ENCODE data around the gene PNKP. TPM values are rescaled to one million over a fixed set of nuclear protein-coding genes. Genes with fewer than 3 reads are reported as not detected.

The PNKP gene
- total and polyA plus RNA-seq, 9 of the 15 experiments (the other 6 are each of a cell fraction or from before 2014, with no cell fraction given), result 2.8 to 85.4 (median 25.3) TPM

DNA sequence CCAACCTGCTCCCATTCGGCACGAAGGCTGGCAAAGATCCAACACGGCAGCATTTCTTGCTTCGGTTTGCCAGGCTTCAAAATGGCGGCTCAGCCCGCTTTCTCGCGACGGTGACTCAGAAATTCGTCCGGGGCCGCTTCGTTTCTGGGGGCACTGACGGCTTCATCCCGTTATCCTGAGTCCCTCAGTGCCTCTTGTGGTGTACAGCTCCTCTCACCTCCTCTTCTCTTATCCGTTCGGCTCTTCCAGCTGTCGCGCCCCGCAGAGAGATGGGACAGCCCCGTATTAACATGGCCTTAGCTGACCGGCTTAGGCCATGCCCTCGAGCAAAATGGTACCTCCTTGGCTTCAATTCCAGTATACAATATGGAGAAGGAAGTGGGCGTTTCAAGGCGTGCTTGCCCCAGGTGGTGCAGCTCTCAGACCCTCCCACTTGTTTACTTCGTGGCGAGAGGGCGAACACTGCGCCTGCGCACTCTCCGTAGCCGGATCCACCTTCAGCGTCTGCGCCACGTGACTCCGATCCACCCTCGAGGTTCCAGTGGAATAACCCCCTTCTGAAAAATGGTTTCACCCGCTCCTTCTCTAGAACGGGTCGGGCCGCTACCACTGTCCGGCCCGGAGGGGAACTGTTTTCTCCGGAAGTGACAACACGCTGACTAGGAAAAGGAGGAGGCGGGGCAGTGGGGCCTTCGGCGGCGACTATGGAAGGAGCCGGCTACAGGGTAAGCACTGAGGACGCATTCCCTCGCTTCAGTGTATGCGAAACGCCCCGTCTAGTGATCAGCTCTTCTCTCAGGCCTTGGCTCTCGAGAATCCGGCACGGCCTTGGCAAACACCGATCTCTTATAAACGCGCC, 9.9 kb upstream of the PNKP start, which contains the start of the genes AKT1S1 and TBC1D17 (continued):
- TF ChIP-seq SAFB2 (IDR thresholded peaks at IDR 0.05; ENCODE audit: borderline replicate concordance, low read depth, low read length, severe bottlenecking) (no peak), NELFE (IDR thresholded peaks at IDR 0.05; ENCODE audit: insufficient read depth, insufficient read length) (no peak), ZBED1 (IDR thresholded peaks at IDR 0.05) (no peak), MAFF (IDR thresholded peaks at IDR 0.05; ENCODE audit: low read length) (peak; percentile 70), SUPT5H (IDR thresholded peaks at IDR 0.05) (peak; percentile 84), JUNB (CRISPR knock-in tag; conservative IDR thresholded peaks at IDR 0.05) (no peak), SMAD3 (CRISPR knock-in tag; conservative IDR thresholded peaks at IDR 0.05) (0 out of 2 replicates have a peak, but pooled peaks have one; percentile 45), RCOR1 (IDR thresholded peaks at IDR 0.05; ENCODE audit: borderline replicate concordance in 1 of 2, low read depth in 2 of 2, low read length in 2 of 2) (peak in 1 of 2 experiments; percentile 3; a peak in 1 of 4 replicates), CBX1 (IDR thresholded peaks at IDR 0.05; ENCODE audit: low read depth) (no peak), HOXB6 (CRISPR knock-in tag; IDR thresholded peaks at IDR 0.05; ENCODE audit: borderline replicate concordance) (no peak), CHD4 (IDR thresholded peaks at IDR 0.05; ENCODE audit: insufficient read depth, insufficient replicate concordance, low read depth, low read length, poor library complexity, severe bottlenecking) (no peak), CBX5 (IDR thresholded peaks at IDR 0.05; ENCODE audit: borderline replicate concordance, low read depth) (no peak)
- TF ChIP-seq, protein P1, sequence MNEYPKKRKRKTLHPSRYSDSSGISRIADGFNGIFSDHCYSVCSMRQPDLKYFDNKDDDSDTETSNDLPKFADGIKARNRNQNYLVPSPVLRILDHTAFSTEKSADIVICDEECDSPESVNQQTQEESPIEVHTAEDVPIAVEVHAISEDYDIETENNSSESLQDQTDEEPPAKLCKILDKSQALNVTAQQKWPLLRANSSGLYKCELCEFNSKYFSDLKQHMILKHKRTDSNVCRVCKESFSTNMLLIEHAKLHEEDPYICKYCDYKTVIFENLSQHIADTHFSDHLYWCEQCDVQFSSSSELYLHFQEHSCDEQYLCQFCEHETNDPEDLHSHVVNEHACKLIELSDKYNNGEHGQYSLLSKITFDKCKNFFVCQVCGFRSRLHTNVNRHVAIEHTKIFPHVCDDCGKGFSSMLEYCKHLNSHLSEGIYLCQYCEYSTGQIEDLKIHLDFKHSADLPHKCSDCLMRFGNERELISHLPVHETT (CRISPR knock-in tag; conservative IDR thresholded peaks at IDR 0.05 in 1 of 2, IDR thresholded peaks at IDR 0.05 in 1 of 2), result no peak
- TF ChIP-seq, protein P2, sequence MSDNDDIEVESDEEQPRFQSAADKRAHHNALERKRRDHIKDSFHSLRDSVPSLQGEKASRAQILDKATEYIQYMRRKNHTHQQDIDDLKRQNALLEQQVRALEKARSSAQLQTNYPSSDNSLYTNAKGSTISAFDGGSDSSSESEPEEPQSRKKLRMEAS (CRISPR knock-in tag; IDR thresholded peaks at IDR 0.05), result peak; percentile 90
- TF ChIP-seq, protein P3, sequence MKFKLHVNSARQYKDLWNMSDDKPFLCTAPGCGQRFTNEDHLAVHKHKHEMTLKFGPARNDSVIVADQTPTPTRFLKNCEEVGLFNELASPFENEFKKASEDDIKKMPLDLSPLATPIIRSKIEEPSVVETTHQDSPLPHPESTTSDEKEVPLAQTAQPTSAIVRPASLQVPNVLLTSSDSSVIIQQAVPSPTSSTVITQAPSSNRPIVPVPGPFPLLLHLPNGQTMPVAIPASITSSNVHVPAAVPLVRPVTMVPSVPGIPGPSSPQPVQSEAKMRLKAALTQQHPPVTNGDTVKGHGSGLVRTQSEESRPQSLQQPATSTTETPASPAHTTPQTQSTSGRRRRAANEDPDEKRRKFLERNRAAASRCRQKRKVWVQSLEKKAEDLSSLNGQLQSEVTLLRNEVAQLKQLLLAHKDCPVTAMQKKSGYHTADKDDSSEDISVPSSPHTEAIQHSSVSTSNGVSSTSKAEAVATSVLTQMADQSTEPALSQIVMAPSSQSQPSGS (CRISPR knock-in tag; IDR thresholded peaks at IDR 0.05), result no peak
- TF ChIP-seq, protein P4, sequence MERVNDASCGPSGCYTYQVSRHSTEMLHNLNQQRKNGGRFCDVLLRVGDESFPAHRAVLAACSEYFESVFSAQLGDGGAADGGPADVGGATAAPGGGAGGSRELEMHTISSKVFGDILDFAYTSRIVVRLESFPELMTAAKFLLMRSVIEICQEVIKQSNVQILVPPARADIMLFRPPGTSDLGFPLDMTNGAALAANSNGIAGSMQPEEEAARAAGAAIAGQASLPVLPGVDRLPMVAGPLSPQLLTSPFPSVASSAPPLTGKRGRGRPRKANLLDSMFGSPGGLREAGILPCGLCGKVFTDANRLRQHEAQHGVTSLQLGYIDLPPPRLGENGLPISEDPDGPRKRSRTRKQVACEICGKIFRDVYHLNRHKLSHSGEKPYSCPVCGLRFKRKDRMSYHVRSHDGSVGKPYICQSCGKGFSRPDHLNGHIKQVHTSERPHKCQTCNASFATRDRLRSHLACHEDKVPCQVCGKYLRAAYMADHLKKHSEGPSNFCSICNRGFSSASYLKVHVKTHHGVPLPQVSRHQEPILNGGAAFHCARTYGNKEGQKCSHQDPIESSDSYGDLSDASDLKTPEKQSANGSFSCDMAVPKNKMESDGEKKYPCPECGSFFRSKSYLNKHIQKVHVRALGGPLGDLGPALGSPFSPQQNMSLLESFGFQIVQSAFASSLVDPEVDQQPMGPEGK (CRISPR knock-in tag; IDR thresholded peaks at IDR 0.05; ENCODE audit: borderline replicate concordance), result no peak
- TF ChIP-seq, protein P5, sequence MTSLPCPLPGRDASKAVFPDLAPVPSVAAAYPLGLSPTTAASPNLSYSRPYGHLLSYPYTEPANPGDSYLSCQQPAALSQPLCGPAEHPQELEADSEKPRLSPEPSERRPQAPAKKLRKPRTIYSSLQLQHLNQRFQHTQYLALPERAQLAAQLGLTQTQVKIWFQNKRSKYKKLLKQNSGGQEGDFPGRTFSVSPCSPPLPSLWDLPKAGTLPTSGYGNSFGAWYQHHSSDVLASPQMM (CRISPR knock-in tag; IDR thresholded peaks at IDR 0.05), result no peak
- TF ChIP-seq, protein P6, sequence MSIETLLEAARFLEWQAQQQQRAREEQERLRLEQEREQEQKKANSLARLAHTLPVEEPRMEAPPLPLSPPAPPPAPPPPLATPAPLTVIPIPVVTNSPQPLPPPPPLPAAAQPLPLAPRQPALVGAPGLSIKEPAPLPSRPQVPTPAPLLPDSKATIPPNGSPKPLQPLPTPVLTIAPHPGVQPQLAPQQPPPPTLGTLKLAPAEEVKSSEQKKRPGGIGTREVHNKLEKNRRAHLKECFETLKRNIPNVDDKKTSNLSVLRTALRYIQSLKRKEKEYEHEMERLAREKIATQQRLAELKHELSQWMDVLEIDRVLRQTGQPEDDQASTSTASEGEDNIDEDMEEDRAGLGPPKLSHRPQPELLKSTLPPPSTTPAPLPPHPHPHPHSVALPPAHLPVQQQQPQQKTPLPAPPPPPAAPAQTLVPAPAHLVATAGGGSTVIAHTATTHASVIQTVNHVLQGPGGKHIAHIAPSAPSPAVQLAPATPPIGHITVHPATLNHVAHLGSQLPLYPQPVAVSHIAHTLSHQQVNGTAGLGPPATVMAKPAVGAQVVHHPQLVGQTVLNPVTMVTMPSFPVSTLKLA (conservative IDR thresholded peaks at IDR 0.05), result peak; percentile 100
